IMR-90 (cell line): ENCODE data around the gene VASN. TPM values are rescaled to one million over a fixed set of nuclear protein-coding genes. Genes with fewer than 3 reads are reported as not detected.
A peak's percentile ranks its signal among the peaks of the same experiment; 100 is the strongest.

Experiments
- ATAC-seq: fragments of 200-7000 bp; cut with Tn5 transposase; 2 replicates; pipeline ENCODE4 v1.9.1; 2020; ENCODE audit warnings: low read depth, mild to moderate bottlenecking, moderate library complexity
- BruUV-seq: library from RNA; stranded (reverse); fragments of 400-500 nt; replicated peaks from 2 replicates; lab custom pipeline; 2021; lab: Mats Ljungman, UMichigan
- CTCF ChIA-PET: fragments of 300-600 bp; formaldehyde crosslinking; extraction: SDS; loops from one replicate; lab custom pipeline; 2021; ENCODE audit warnings: antibody characterized with exemption; lab: Yijun Ruan, JAX
- POLR2A ChIA-PET: fragments of 300-600 bp; sonication (Branson Sonifier 250); formaldehyde crosslinking; loops from one replicate; lab custom pipeline; 2022; ENCODE audit warnings: antibody characterized with exemption; ENCODE audit not compliant: unreplicated experiment; lab: Charles Lee
- DNase-seq: peaks from one replicate; pipeline ENCODE4 v3.0.0; 2013
- H2AFZ ChIP-seq: replicated peaks from 2 replicates; pipeline ENCODE3; 2013; ENCODE audit warnings: low read length, mild to moderate bottlenecking; ENCODE audit not compliant: poor library complexity
- H2AK5ac ChIP-seq: 2 replicates; pipeline ENCODE4 v1.6.1; 2013; ENCODE audit warnings: low read depth, low read length, inconsistent platforms
- H2AK9ac ChIP-seq: replicated peaks from 2 replicates; pipeline ENCODE3; 2013; ENCODE audit warnings: mild to moderate bottlenecking, low read depth, low read length, moderate library complexity; ENCODE audit not compliant: poor library complexity
- H2BK120ac ChIP-seq: 2 replicates; pipeline ENCODE4 v1.6.1; 2013; ENCODE audit warnings: low read depth, low read length, inconsistent platforms
- H2BK15ac ChIP-seq: 3 replicates; pipeline ENCODE4 v1.6.1; 2013; ENCODE audit warnings: low read depth, low read length, inconsistent platforms
- H2BK20ac ChIP-seq: 2 replicates; pipeline ENCODE4 v1.6.1; 2013; ENCODE audit warnings: low read depth, mild to moderate bottlenecking, inconsistent platforms, low read length, moderate library complexity
- H2BK5ac ChIP-seq: 2 replicates; pipeline ENCODE4 v1.6.1; 2013; ENCODE audit warnings: mild to moderate bottlenecking, low read depth, low read length, inconsistent platforms; ENCODE audit not compliant: poor library complexity, severe bottlenecking
- H3K14ac ChIP-seq: replicated peaks from 2 replicates; pipeline ENCODE4 v1.6.1; 2013; ENCODE audit warnings: low read depth, low read length, inconsistent platforms
- H3K18ac ChIP-seq: 2 replicates; pipeline ENCODE4 v1.6.1; 2013; ENCODE audit warnings: low read depth, low read length, control low read depth
- H3K23ac ChIP-seq: 2 replicates; pipeline ENCODE4 v1.6.1; 2013; ENCODE audit warnings: low read depth, low read length, inconsistent platforms
- H3K27ac ChIP-seq: 2 replicates; pipeline ENCODE4 v1.5.1; 2013; ENCODE audit warnings: mild to moderate bottlenecking, control low read depth, low read length; ENCODE audit not compliant: insufficient read depth
- H3K27me3 ChIP-seq: 2 replicates; pipeline ENCODE4 v1.6.1; 2013; ENCODE audit warnings: low read length; ENCODE audit not compliant: control insufficient read depth, insufficient read depth
- H3K36me3 ChIP-seq: 2 replicates; pipeline ENCODE4 v1.6.1; 2013; ENCODE audit warnings: low read length, mixed read lengths; ENCODE audit not compliant: control insufficient read depth, insufficient read depth
- H3K4ac ChIP-seq: 2 replicates; pipeline ENCODE4 v1.6.1; 2013; ENCODE audit warnings: low read depth, low read length, inconsistent platforms
- H3K4me1 ChIP-seq: 2 replicates; pipeline ENCODE4 v1.6.1; 2013; ENCODE audit warnings: low read length, mixed read lengths; ENCODE audit not compliant: control insufficient read depth, insufficient read depth
- H3K4me2 ChIP-seq: 2 replicates; pipeline ENCODE4 v1.6.1; 2013; ENCODE audit warnings: low read depth, mild to moderate bottlenecking, control low read depth, low read length, moderate library complexity
- H3K4me3 ChIP-seq: 2 replicates; pipeline ENCODE4 v1.5.1; 2013; ENCODE audit warnings: low read depth, mild to moderate bottlenecking, control low read depth, low read length, moderate library complexity; ENCODE audit not compliant: insufficient read depth
- H3K56ac ChIP-seq: 2 replicates; pipeline ENCODE4 v1.6.1; 2013; ENCODE audit warnings: low read length, inconsistent platforms; ENCODE audit not compliant: insufficient read depth; ENCODE audit errors: extremely low read depth
- H3K79me1 ChIP-seq, 2 experiments: 2 replicates each; pipeline ENCODE4 v1.6.1; 2013; ENCODE audit warnings: low read length in 2 of 2, inconsistent platforms in 1 of 2, low read depth in 1 of 2
- H3K9ac ChIP-seq: 2 replicates; pipeline ENCODE4 v1.6.1; 2013; ENCODE audit warnings: low read depth, low read length, control low read depth
- H3K9me1 ChIP-seq: 2 replicates; pipeline ENCODE4 v1.6.1; 2013; ENCODE audit warnings: low read length, inconsistent platforms; ENCODE audit not compliant: insufficient read depth
- H3K9me3 ChIP-seq: 2 replicates; pipeline ENCODE4 v1.6.1; 2013; ENCODE audit warnings: low read length; ENCODE audit not compliant: control insufficient read depth, insufficient read depth
- H4K20me1 ChIP-seq: 2 replicates; pipeline ENCODE4 v1.6.1; 2013; ENCODE audit warnings: low read length, inconsistent platforms; ENCODE audit not compliant: insufficient read depth
- H4K5ac ChIP-seq: 2 replicates; pipeline ENCODE4 v1.6.1; 2013; ENCODE audit warnings: mild to moderate bottlenecking, low read depth, low read length, control low read depth
- H4K8ac ChIP-seq, 2 experiments: 2 replicates each; pipeline ENCODE4 v1.6.1; 2013; ENCODE audit warnings: low read depth in 2 of 2, low read length in 2 of 2, control low read depth in 1 of 2, inconsistent platforms in 1 of 2
- H4K91ac ChIP-seq: 2 replicates; pipeline ENCODE4 v1.6.1; 2013; ENCODE audit warnings: low read depth, low read length, inconsistent platforms; ENCODE audit not compliant: insufficient read depth
- CHD1 ChIP-seq: IDR thresholded peaks from 2 replicates; pipeline ENCODE4 v1.6.1; 2012; ENCODE audit warnings: low read depth, low read length, improper control_type of control experiment
- FOS ChIP-seq: fragments of 150-350 bp; IDR thresholded peaks from 2 replicates; pipeline ENCODE4 v1.6.1; 2016; ENCODE audit warnings: low read depth, low read length
- MAFK ChIP-seq: IDR thresholded peaks from 2 replicates; pipeline ENCODE4 v1.6.1; 2012; ENCODE audit warnings: low read depth, low read length, improper control_type of control experiment
- MAZ ChIP-seq: IDR thresholded peaks from 2 replicates; pipeline ENCODE4 v1.6.1; 2012; ENCODE audit warnings: low read depth, mild to moderate bottlenecking, low read length, improper control_type of control experiment, moderate library complexity, borderline replicate concordance
- MXI1 ChIP-seq: IDR thresholded peaks from 2 replicates; pipeline ENCODE4 v1.6.1; 2012; ENCODE audit warnings: low read depth, mild to moderate bottlenecking, low read length, moderate library complexity, borderline replicate concordance
- POLR2A ChIP-seq: IDR thresholded peaks from 2 replicates; pipeline ENCODE4 v1.6.1; 2012; ENCODE audit warnings: mild to moderate bottlenecking, low read depth, low read length
- RCOR1 ChIP-seq: IDR thresholded peaks from 2 replicates; pipeline ENCODE4 v1.6.1; 2012; ENCODE audit warnings: mild to moderate bottlenecking, low read length, improper control_type of control experiment; ENCODE audit not compliant: insufficient replicate concordance
- USF2 ChIP-seq: fragments of 150-350 bp; IDR thresholded peaks from 2 replicates; pipeline ENCODE4 v1.6.1; 2017; ENCODE audit warnings: mild to moderate bottlenecking, antibody characterized with exemption, low read length, low read depth
- WGBS, 2 experiments: methylation state at CpG; one replicate each; pipeline versions ENCODE4 v1.1.5 to v1.1.7; 2013; ENCODE audit warnings: missing lambda C conversion rate in 2 of 2; ENCODE audit not compliant: insufficient read length in 1 of 2; ENCODE audit errors: extremely low coverage in 2 of 2; 5-methylcytosine and 5-hydroxymethylcytosine counted together
- dilution Hi-C: fragments of 300-500 bp; cut with HindIII; formaldehyde crosslinking; loops from one replicate; pipeline ENCODE4 v1.14.3; 2018; ENCODE audit warnings: low sequenced_read_pairs; ENCODE audit not compliant: unreplicated experiment
- in situ Hi-C: fragments of 300-500 bp; cut with MboI; formaldehyde crosslinking; loops from 3 replicates; pipeline ENCODE4 v1.14.3; 2019; ENCODE audit warnings: low sequenced_read_pairs, inconsistent platforms, mixed read lengths
- intact Hi-C: fragments of 100-400 bp; cut with micrococcal nuclease; formaldehyde crosslinking; loops from 2 replicates; pipeline ENCODE4 v1.10.0; 2022
- polyA plus RNA-seq, 3 experiments: library from polyadenylated mRNA; depleted of rRNA; stranded (reverse); fragments of >200 nt; gene quantifications; 2 replicates each; pipeline ENCODE4 v1.2.3, GENCODE V29; 2012; ENCODE audit warnings: low replicate concordance in 1 of 3
- total RNA-seq: library from RNA; depleted of rRNA; stranded (reverse); fragments of >200 nt; gene quantifications from 2 replicates; pipeline ENCODE4 v1.2.3, GENCODE V29; 2012

The VASN gene
- total and polyA plus RNA-seq, 2 of the 4 experiments (the other 2 are of a cell fraction) = 9.3 to 87.2 TPM

GRCh38 chr16:4378161-4378666 lies 6.6 kb downstream of the VASN start:
- H3K27me3 ChIP-seq = no peaks in the 10 kb centered on the region
- in situ Hi-C loops (no loop called here), intact Hi-C loops (no loop called here), dilution Hi-C loops (no loop called here)
- H3K4me1 ChIP-seq = peaks cover 34% of the 10 kb centered on the region
- peak overlapping the region; percentile 65 for H2AK9ac ChIP-seq
- DNase-seq (no peak), ATAC-seq (no peak)
- H2BK20ac ChIP-seq = no peak overlapping the region
- no peak overlapping the region for H2AK5ac ChIP-seq
- H4K5ac ChIP-seq = no peak overlapping the region
- no peak overlapping the region for H2BK120ac ChIP-seq
- no peak overlapping the region for H3K56ac ChIP-seq
- H3K4me2 ChIP-seq = no peak overlapping the region
- peak overlapping the region; percentile 69 for H2AFZ ChIP-seq
- no peak overlapping the region for H4K91ac ChIP-seq
- ChIA-PET CTCF (no interaction called here), POLR2A (interaction anchor here (1.3 kb wide), 1 partner anchor 8 kb away, joined by 4 read pairs; no protein-coding TSS in a partner anchor)
- TF ChIP-seq POLR2A = no peak
- TF ChIP-seq MAZ = no peak
- TF ChIP-seq MXI1 = no peak
- no peak for TF ChIP-seq MAFK
- TF ChIP-seq FOS = no peak
- no peak for TF ChIP-seq USF2
- no peak for TF ChIP-seq RCOR1
- no peak for TF ChIP-seq CHD1
- no peak overlapping the region for H3K14ac ChIP-seq
- peaks cover 0 to 79% of the 10 kb centered on the region in 2 experiments; a peak in 3 of 4 replicates for H3K79me1 ChIP-seq
- no peak overlapping the region for H3K18ac ChIP-seq
- no TSS peak for BruUV-seq
- H3K27ac ChIP-seq = no peak overlapping the region
- H3K4me3 ChIP-seq = no peak overlapping the region
- no peak overlapping the region for H2BK15ac ChIP-seq
- H3K9me1 ChIP-seq = peaks cover 12% of the 10 kb centered on the region
- peaks cover 55% of the 10 kb centered on the region for H3K36me3 ChIP-seq
- H3K23ac ChIP-seq = no peak overlapping the region
- H3K9ac ChIP-seq = no peak overlapping the region
- H3K9me3 ChIP-seq = no peaks in the 10 kb centered on the region
- H2BK5ac ChIP-seq = peak overlapping the region; percentile 26
- H4K8ac ChIP-seq = no peak overlapping the region
- H4K20me1 ChIP-seq = peaks cover 97% of the 10 kb centered on the region
- WGBS, 2 experiments = 84% methylated on average over 6 of the region's 15 CpGs; no CpG with 5 or more reads in 1 of the 2 experiments
- H3K4ac ChIP-seq = no peak overlapping the region
